Lung (tissue), 12 donors: Measurements from ENCODE around the gene KIF26A. TPM values are rescaled to one million over a fixed set of nuclear protein-coding genes. Genes with fewer than 3 reads are reported as not detected.

Source experiments
- ATAC-seq: fragments of 200-7000 bp; cut with Tn5 transposase; one replicate; pipeline ENCODE4 v1.9.1; 2020; ENCODE audit warnings: moderate number of reproducible peaks; ENCODE audit not compliant: insufficient read depth, low FRiP score
- DNase-seq, 3 donors: peaks; one replicate each; pipeline ENCODE4 v3.0.0-alpha.2; 2013 to 2017
- H3K27ac ChIP-seq, 2 donors: one replicate each; pipeline ENCODE4 v1.5.1; 2013; ENCODE audit warnings: mild to moderate bottlenecking in 2 of 2, moderate library complexity in 2 of 2, control low read depth in 1 of 2, inconsistent platforms in 1 of 2, low read depth in 1 of 2, low read length in 1 of 2
- H3K27me3 ChIP-seq, 3 donors: one replicate each; pipeline ENCODE4 v1.5.1; 2013; ENCODE audit warnings: low read length in 2 of 3; ENCODE audit not compliant: control insufficient read depth in 3 of 3, insufficient read depth in 3 of 3
- H3K36me3 ChIP-seq, 4 donors: one replicate each; pipeline ENCODE4 v1.5.1; 2013; ENCODE audit warnings: low read length in 4 of 4, mild to moderate bottlenecking in 1 of 4, moderate library complexity in 1 of 4; ENCODE audit not compliant: control insufficient read depth in 4 of 4, insufficient read depth in 4 of 4
- H3K4me1 ChIP-seq, 5 donors: one replicate each; pipeline ENCODE4 v1.5.1; 2013; ENCODE audit warnings: low read length in 5 of 5, mild to moderate bottlenecking in 2 of 5, moderate library complexity in 1 of 5; ENCODE audit not compliant: control insufficient read depth in 5 of 5, insufficient read depth in 5 of 5
- H3K4me3 ChIP-seq: one replicate; pipeline ENCODE4 v1.5.1; 2013; ENCODE audit warnings: mild to moderate bottlenecking, control low read depth, moderate library complexity
- H3K9ac ChIP-seq, 2 donors: one replicate each; pipeline ENCODE4 v1.5.1; 2013; ENCODE audit warnings: low read length in 2 of 2, control low read depth in 1 of 2; ENCODE audit not compliant: insufficient read depth in 1 of 2
- H3K9me3 ChIP-seq, 4 donors: one replicate each; pipeline ENCODE4 v1.5.1; 2013; ENCODE audit warnings: low read length in 3 of 4, mild to moderate bottlenecking in 1 of 4, moderate library complexity in 1 of 4; ENCODE audit not compliant: control insufficient read depth in 4 of 4, insufficient read depth in 3 of 4
- CTCF ChIP-seq: IDR thresholded peaks from 2 replicates; pipeline ENCODE4 v1.5.1; 2012; ENCODE audit warnings: mild to moderate bottlenecking; ENCODE audit errors: control extremely low read depth, extremely low read depth
- WGBS, 2 donors: extraction: QIAGEN DNeasy Blood & Tissue Kit; methylation state at CpG; one replicate each; pipeline ENCODE4 v1.1.7; 2013; 5-methylcytosine and 5-hydroxymethylcytosine counted together
- polyA plus RNA-seq, 2 donors: library from polyadenylated mRNA; stranded (reverse); fragments of 200-250 nt; gene quantifications; one replicate each; pipeline ENCODE4 v1.2.1, GENCODE V29; 2013
- total RNA-seq, 2 donors: library from RNA; depleted of rRNA in 1 of 2; stranded (reverse); fragments of >200 nt in 1 of 2; gene quantifications; one replicate each; pipeline ENCODE4 v1.2.1, GENCODE V29; 2014 to 2021
- donor health status: control.
- donor health status: control.
- donor health status: Bipolar disorder and iron deficiency.
- donor health status: healthy.
- donor health status: DM: yes; HTN: yes; CAD: no.

Gene KIF26A
- total and polyA plus RNA-seq, 4 donors = 2.4 to 11.4 (median 4.5) TPM

- H3K9ac ChIP-seq = no peak overlapping the region
- 87 to 88% methylated on average over 1 of the region's 1 CpG for WGBS, 2 donors
- peaks cover 0 to 8% (median 1%) of the 10 kb centered on the region in 4 donors for H3K36me3 ChIP-seq
- no peak for TF ChIP-seq CTCF
- no peaks in the 10 kb centered on the region for H3K27me3 ChIP-seq
- DNase-seq (no peak), ATAC-seq (no peak)
- peaks cover 0 to 23% (median 7%) of the 10 kb centered on the region in 5 donors for H3K4me1 ChIP-seq
- H3K9me3 ChIP-seq = peaks cover 0 to 12% (median 8%) of the 10 kb centered on the region in 4 donors
- H3K27ac ChIP-seq = no peak overlapping the region
- no peak overlapping the region for H3K4me3 ChIP-seq
These were observed 89.4 kb downstream of the KIF26A start for GRCh38 chr14:104227806-104228205.

- ATAC-seq (no peak), DNase-seq (no peak)
- 81 to 91% methylated on average over 7 of the region's 7 CpGs for WGBS, 2 donors
- H3K4me3 ChIP-seq = no peak overlapping the region
- no peaks in the 10 kb centered on the region for H3K27me3 ChIP-seq
- no peak for TF ChIP-seq CTCF
- H3K9me3 ChIP-seq = peaks cover 0 to 15% (median 8%) of the 10 kb centered on the region in 4 donors
- peaks cover 0 to 8% (median 1%) of the 10 kb centered on the region in 4 donors for H3K36me3 ChIP-seq
- no peak overlapping the region for H3K9ac ChIP-seq
- peaks cover 0 to 20% (median 6%) of the 10 kb centered on the region in 5 donors for H3K4me1 ChIP-seq
- H3K27ac ChIP-seq = no peak overlapping the region
These were observed 89.8 kb downstream of the KIF26A start for GRCh38 chr14:104228221-104228620.

- Histone ChIP-seq H3K9me3 (peaks cover 0 to 15% (median 8%) of the 10 kb centered on the region in 4 donors), H3K36me3 (peaks cover 0 to 8% (median 1%) of the 10 kb centered on the region in 4 donors), H3K9ac (no peak overlapping the region), H3K4me1 (peaks cover 0 to 14% (median 3%) of the 10 kb centered on the region in 5 donors), H3K4me3 (no peak overlapping the region), H3K27ac (no peak overlapping the region), H3K27me3 (no peaks in the 10 kb centered on the region)
- no peak for TF ChIP-seq CTCF
- ATAC-seq (no peak), DNase-seq (no peak)
- 89 to 93% methylated on average over 17 of the region's 17 CpGs for WGBS, 2 donors
These were observed 90.5 kb downstream of the KIF26A start for GRCh38 chr14:104228716-104229533.
